ENCODE results near the gene AGAP1. TPM values are rescaled to one million over a fixed set of nuclear protein-coding genes. Genes with fewer than 3 reads are reported as not detected.

AGAP1 gene
- total and polyA plus RNA-seq, 9 donors = 5.7 to 32.2 (median 20.2) TPM

DNA sequence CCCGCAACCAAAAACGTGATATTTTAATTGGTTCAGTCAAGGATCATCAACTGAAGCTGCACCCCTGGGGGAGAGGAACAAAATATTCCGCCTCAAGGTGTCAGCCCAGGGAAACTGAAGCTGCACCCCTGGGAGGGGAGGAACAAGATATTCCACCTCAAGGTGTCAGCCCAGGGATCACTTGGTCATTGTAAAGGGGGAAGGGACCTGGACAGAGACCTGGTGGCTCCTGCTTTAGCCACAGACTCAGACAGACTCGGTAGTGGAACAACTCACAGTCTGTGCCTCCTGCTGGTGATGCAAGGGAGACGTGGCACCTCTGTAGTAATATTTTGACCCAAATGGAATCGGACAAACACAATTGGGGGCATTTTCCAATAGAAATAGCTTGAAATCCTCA lies 599.3 kb downstream of the AGAP1 start:
- Histone ChIP-seq H3K9me3 (no peaks in the 10 kb centered on the region), H3K36me3 (no peaks in the 10 kb centered on the region), H3K27ac (no peak overlapping the region), H3K4me3 (no peak overlapping the region), H3K4me1 (ENCODE audit: insufficient read depth) (no peaks in the 10 kb centered on the region), H3K27me3 (no peaks in the 10 kb centered on the region)
- 86 to 93% (median 90%) methylated on average over 6 of the region's 6 CpGs for WGBS, 3 donors
- TF ChIP-seq, protein P1, sequence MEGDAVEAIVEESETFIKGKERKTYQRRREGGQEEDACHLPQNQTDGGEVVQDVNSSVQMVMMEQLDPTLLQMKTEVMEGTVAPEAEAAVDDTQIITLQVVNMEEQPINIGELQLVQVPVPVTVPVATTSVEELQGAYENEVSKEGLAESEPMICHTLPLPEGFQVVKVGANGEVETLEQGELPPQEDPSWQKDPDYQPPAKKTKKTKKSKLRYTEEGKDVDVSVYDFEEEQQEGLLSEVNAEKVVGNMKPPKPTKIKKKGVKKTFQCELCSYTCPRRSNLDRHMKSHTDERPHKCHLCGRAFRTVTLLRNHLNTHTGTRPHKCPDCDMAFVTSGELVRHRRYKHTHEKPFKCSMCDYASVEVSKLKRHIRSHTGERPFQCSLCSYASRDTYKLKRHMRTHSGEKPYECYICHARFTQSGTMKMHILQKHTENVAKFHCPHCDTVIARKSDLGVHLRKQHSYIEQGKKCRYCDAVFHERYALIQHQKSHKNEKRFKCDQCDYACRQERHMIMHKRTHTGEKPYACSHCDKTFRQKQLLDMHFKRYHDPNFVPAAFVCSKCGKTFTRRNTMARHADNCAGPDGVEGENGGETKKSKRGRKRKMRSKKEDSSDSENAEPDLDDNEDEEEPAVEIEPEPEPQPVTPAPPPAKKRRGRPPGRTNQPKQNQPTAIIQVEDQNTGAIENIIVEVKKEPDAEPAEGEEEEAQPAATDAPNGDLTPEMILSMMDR (IDR thresholded peaks at IDR 0.05) = no peak
- TF ChIP-seq EP300 (IDR thresholded peaks at IDR 0.05) (no peak), POLR2A (IDR thresholded peaks at IDR 0.05) (no peak)
- no peak for DNase-seq
- intact Hi-C loops (cut with DNase I) = no loop called here

- Histone ChIP-seq H3K27ac (no peak overlapping the region), H3K27me3 (no peaks in the 10 kb centered on the region), H3K36me3 (no peaks in the 10 kb centered on the region), H3K9me3 (no peaks in the 10 kb centered on the region), H3K4me3 (no peak overlapping the region), H3K4me1 (ENCODE audit: insufficient read depth) (no peaks in the 10 kb centered on the region)
- 95 to 98% (median 97%) methylated on average over 2 of the region's 2 CpGs for WGBS, 3 donors
- intact Hi-C loops (cut with DNase I) = no loop called here
- DNase-seq = no peak
- TF ChIP-seq EP300 (IDR thresholded peaks at IDR 0.05) = no peak
- no peak for TF ChIP-seq POLR2A (IDR thresholded peaks at IDR 0.05)
- TF ChIP-seq, protein P1 (IDR thresholded peaks at IDR 0.05) = no peak
These were observed 601.7 kb downstream of the AGAP1 start for GRCh38 chr2:236095504-236095903.

GRCh38 chr2:236101311-236101950 lies 607.6 kb downstream of the AGAP1 start:
- no peaks in the 10 kb centered on the region for H3K4me1 ChIP-seq (ENCODE audit: insufficient read depth)
- no peaks in the 10 kb centered on the region for H3K27me3 ChIP-seq
- intact Hi-C loops (cut with DNase I) = no loop called here
- H3K4me3 ChIP-seq = no peak overlapping the region
- DNase-seq = no peak
- no peaks in the 10 kb centered on the region for H3K36me3 ChIP-seq
- no peaks in the 10 kb centered on the region for H3K9me3 ChIP-seq
- WGBS, 3 donors = 93 to 96% (median 94%) methylated on average over 29 of the region's 29 CpGs
- H3K27ac ChIP-seq = no peak overlapping the region
- TF ChIP-seq, protein P1 (IDR thresholded peaks at IDR 0.05) = no peak
- TF ChIP-seq EP300 (IDR thresholded peaks at IDR 0.05) (no peak), POLR2A (IDR thresholded peaks at IDR 0.05) (no peak)

GRCh38 chr2:236102971-236103370 lies 609.1 kb downstream of the AGAP1 start:
- Histone ChIP-seq H3K27ac (no peak overlapping the region), H3K27me3 (no peaks in the 10 kb centered on the region), H3K36me3 (no peaks in the 10 kb centered on the region), H3K4me3 (no peak overlapping the region), H3K4me1 (ENCODE audit: insufficient read depth) (no peaks in the 10 kb centered on the region), H3K9me3 (no peaks in the 10 kb centered on the region)
- WGBS, 3 donors = 92 to 96% (median 94%) methylated on average over 10 of the region's 10 CpGs
- intact Hi-C loops (cut with DNase I) = no loop called here
- no peak for DNase-seq
- TF ChIP-seq POLR2A (IDR thresholded peaks at IDR 0.05) (no peak), EP300 (IDR thresholded peaks at IDR 0.05) (no peak)
- TF ChIP-seq, protein P1 (IDR thresholded peaks at IDR 0.05) = no peak
